ENCODE results near the gene NRXN2. TPM values are rescaled to one million over a fixed set of nuclear protein-coding genes. Genes with fewer than 3 reads are reported as not detected.

Gene NRXN2
- total RNA-seq, 1 experiment from 2014 or later: not detected

DNA sequence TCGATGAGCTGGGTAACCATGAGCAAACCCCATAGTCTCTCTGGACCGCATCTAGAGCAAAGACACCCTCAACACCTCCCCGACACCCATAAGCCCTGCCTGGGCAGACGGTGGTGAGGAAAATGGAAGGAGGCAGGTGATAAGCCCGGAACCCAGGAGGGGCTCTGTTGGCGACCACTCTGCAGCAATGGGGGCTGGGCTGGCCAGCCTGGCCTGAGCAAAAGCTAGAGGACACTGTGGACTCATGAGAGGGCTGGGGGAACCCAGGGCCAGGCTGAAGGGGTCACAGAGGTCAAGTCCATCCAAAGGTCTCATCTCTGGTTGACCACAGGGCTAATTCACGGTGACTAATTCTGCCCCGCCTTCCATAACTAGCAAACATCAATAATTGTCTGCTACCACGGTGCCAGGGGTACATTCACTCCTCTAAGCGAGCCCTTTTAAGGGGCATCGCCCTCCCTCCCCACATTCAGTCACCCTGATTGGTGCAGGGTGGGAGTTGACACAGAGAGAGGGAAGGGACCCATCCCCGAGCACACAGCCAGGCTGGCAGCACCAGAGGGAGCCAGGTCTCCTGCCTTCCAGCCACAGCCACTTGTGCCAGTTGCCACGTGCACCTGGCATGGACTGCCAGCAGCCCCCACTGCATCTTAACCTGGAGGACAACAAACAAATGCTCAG lies 32.8 kb upstream of the NRXN2 start:
- CTCF ChIA-PET: no interaction called here

DNA sequence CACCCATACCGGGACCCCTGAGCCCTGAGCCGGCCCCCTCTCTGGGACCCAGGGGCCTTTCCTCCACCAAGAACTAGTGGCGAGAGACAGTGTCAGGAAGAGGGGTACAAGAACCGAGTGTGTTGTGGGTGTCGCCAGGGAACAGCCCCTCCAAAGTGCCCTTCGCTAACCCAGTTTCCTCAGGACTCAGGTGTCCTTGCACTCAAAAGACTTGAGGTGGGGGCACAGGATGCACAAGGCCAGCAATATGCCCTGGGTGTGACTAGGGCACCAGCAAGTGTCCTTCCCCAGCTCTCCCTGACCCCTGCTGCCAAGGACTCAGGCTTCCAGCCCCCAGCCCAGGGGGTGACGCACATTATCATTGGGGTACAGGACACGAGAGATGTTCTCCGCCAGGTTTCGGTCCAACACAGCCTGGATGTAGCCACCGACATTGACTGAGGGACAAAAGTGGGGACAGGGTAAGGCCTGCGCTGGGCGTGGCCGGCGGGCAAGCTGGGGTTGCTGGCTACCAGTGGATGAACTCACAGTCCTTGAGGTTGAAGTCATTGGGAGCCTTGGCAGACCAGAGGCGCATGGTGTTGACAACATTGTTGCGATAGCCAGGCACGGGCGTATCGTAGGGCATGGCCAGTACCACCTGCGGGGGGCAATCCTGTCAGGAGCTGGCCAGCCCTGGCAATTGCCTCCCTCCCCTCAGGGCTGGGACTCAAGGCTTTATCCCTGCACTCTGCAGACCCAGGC lies 32.1 kb upstream of the NRXN2 start:
- Mint-ChIP-seq H3K27ac (ENCODE audit: unreplicated experiment) (no peak overlapping the region), H3K4me3 (ENCODE audit: low read depth, unreplicated experiment) (no peak overlapping the region), H3K36me3 (ENCODE audit: insufficient read depth, unreplicated experiment) (peaks cover 8% of the 10 kb centered on the region), H3K9me3 (ENCODE audit: low read depth, unreplicated experiment) (no peaks in the 10 kb centered on the region), H3K4me1 (ENCODE audit: low read depth, unreplicated experiment) (no peaks in the 10 kb centered on the region), H3K27me3 (ENCODE audit: unreplicated experiment) (no peaks in the 10 kb centered on the region)
- CTCF ChIA-PET: no interaction called here
- BruUV-seq (replicated peaks): no TSS peak
- TF ChIP-seq, protein P1, sequence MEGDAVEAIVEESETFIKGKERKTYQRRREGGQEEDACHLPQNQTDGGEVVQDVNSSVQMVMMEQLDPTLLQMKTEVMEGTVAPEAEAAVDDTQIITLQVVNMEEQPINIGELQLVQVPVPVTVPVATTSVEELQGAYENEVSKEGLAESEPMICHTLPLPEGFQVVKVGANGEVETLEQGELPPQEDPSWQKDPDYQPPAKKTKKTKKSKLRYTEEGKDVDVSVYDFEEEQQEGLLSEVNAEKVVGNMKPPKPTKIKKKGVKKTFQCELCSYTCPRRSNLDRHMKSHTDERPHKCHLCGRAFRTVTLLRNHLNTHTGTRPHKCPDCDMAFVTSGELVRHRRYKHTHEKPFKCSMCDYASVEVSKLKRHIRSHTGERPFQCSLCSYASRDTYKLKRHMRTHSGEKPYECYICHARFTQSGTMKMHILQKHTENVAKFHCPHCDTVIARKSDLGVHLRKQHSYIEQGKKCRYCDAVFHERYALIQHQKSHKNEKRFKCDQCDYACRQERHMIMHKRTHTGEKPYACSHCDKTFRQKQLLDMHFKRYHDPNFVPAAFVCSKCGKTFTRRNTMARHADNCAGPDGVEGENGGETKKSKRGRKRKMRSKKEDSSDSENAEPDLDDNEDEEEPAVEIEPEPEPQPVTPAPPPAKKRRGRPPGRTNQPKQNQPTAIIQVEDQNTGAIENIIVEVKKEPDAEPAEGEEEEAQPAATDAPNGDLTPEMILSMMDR (IDR thresholded peaks at IDR 0.05; ENCODE audit: unreplicated experiment): no peak
- DNase-seq: no peak
- intact Hi-C loops (cut with micrococcal nuclease; ENCODE audit: unreplicated experiment): no loop called here

More for the DNA sequence above, 32.8 kb upstream of the NRXN2 start:
- TF ChIP-seq, protein P1 (IDR thresholded peaks at IDR 0.05; ENCODE audit: unreplicated experiment): no peak
- H3K9me3 Mint-ChIP-seq (ENCODE audit: low read depth, unreplicated experiment): no peaks in the 10 kb centered on the region
- no peaks in the 10 kb centered on the region for H3K27me3 Mint-ChIP-seq (ENCODE audit: unreplicated experiment)
- intact Hi-C loops (cut with micrococcal nuclease; ENCODE audit: unreplicated experiment): no loop called here
- no peak overlapping the region for H3K27ac Mint-ChIP-seq (ENCODE audit: unreplicated experiment)
- peaks cover 15% of the 10 kb centered on the region for H3K36me3 Mint-ChIP-seq (ENCODE audit: insufficient read depth, unreplicated experiment)
- no TSS peak for BruUV-seq (replicated peaks)
- no peak for DNase-seq
- no peak overlapping the region for H3K4me3 Mint-ChIP-seq (ENCODE audit: low read depth, unreplicated experiment)
- H3K4me1 Mint-ChIP-seq (ENCODE audit: low read depth, unreplicated experiment): no peaks in the 10 kb centered on the region

DNA sequence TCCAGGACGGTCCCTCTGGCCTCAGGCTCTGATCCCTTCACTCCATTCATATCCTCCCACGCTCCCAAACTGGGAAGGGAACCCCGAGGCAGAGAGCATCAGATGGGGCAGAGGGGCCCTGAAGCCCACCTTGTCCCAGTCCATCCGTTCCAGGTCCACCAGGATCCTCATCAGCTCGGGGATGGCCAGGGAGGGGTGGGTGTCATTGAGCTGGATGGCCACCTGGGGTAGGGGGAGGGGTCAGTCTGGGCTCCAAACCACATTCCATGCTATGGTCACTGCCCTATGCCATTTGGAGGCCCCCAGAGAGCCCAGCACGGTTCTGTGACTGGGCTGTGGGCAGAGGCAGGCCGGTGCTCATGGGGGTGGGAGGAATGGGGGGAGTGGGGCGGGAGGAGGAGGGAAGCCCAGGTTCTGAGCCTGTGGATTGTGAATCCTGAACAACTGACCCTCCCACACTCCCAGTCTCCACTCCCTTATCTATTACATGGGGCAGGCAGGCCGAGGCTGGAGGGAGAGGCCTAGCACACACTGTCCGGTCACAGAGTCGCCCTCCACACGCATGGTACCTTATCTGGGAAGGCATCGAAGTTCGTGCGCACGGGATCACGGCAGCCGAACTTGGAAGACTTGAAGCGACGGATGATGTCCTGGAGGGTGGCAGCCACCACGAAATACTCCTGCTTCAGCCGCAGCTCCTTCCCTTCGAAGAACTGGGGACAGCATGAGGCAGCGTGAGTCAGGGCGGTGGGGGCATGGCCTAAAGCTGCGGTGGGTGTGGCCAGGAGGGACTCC lies 31.3 kb upstream of the NRXN2 start:
- no peak for DNase-seq
- intact Hi-C loops (cut with micrococcal nuclease; ENCODE audit: unreplicated experiment): no loop called here
- Mint-ChIP-seq H3K36me3 (ENCODE audit: insufficient read depth, unreplicated experiment) (peaks cover under 1% of the 10 kb centered on the region), H3K4me3 (ENCODE audit: low read depth, unreplicated experiment) (no peak overlapping the region), H3K27me3 (ENCODE audit: unreplicated experiment) (no peaks in the 10 kb centered on the region), H3K27ac (ENCODE audit: unreplicated experiment) (no peak overlapping the region), H3K9me3 (ENCODE audit: low read depth, unreplicated experiment) (no peaks in the 10 kb centered on the region), H3K4me1 (ENCODE audit: low read depth, unreplicated experiment) (no peaks in the 10 kb centered on the region)
- TF ChIP-seq, protein P1 (IDR thresholded peaks at IDR 0.05; ENCODE audit: unreplicated experiment): no peak
- CTCF ChIA-PET: interaction anchor here (0.6 kb wide), 1 partner anchor 103 kb away, joined by 5 read pairs; no protein-coding TSS in a partner anchor
- no TSS peak for BruUV-seq (replicated peaks)

DNA sequence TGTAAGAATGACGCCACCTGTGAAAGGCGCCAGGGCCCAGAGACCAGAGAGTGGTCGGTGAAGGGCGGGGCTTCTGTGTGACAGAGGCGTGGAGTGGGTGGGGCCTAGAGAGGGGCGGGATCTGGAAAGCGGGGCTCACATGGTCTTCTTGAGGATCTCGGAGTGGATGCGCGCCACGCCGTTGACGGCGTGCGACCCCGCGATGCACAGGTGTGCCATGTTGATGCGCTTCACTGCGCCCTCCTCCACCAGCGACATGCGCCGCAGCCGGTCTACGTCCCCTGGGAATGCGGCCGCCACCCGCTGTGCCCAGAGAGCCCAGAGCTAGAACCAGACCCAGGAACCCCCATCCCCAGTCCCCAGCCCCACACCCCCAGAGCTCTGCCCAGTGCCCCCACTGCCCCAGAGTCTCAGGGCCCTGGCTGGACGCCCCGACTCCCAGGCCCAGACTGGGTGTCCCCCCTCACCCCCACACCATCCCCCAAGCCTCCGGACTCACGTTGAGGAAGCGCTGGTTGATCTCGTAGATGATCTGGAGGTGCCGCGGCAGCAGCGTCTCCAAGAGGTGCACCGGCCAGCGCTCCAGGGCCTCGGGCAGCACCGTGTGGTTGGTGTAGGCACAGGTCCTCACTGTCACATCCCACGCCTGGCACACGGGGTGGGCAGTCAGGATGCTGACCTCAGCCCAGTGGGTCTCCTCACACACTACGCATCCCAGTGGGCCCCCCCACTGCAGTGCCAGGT lies 30.6 kb upstream of the NRXN2 start:
- H3K4me1 Mint-ChIP-seq (ENCODE audit: low read depth, unreplicated experiment): no peaks in the 10 kb centered on the region
- H3K9me3 Mint-ChIP-seq (ENCODE audit: low read depth, unreplicated experiment): no peaks in the 10 kb centered on the region
- CTCF ChIA-PET: interaction anchor here (0.6 kb wide), 1 partner anchor 102 kb away, joined by 5 read pairs; no protein-coding TSS in a partner anchor
- intact Hi-C loops (cut with micrococcal nuclease; ENCODE audit: unreplicated experiment): no loop called here
- BruUV-seq (replicated peaks): no TSS peak
- no peak for DNase-seq
- H3K27ac Mint-ChIP-seq (ENCODE audit: unreplicated experiment): no peak overlapping the region
- peaks cover under 1% of the 10 kb centered on the region for H3K27me3 Mint-ChIP-seq (ENCODE audit: unreplicated experiment)
- TF ChIP-seq, protein P1 (IDR thresholded peaks at IDR 0.05; ENCODE audit: unreplicated experiment): no peak
- H3K4me3 Mint-ChIP-seq (ENCODE audit: low read depth, unreplicated experiment): no peak overlapping the region
- no peaks in the 10 kb centered on the region for H3K36me3 Mint-ChIP-seq (ENCODE audit: insufficient read depth, unreplicated experiment)

Measured in Calu3 (cell line).